ENCODE results near the gene B9D2. TPM values are rescaled to one million over a fixed set of nuclear protein-coding genes. Genes with fewer than 3 reads are reported as not detected.

Gene B9D2
- total and polyA plus RNA-seq, 2 experiments from 2014 or later: 2.7 to 7.4 TPM

DNA sequence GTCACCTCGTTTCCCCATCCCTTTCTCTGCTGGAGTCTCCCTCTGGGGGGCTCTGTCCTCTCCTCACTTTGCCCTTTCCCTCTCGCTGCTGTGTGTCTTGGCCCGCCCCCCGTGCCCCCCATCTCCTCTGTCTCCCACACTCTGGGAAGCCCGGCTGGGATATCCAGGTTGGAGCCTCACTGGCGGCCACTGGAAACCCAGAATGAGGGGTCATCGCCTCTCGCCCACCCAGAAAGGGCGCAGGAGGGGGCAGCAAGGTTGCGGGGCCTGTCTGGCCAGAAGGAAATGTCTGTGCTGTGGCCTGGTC, 38.4 kb downstream of the B9D2 start:
- Histone ChIP-seq H3K4me1 (ENCODE audit: insufficient read depth) (peaks cover 52% of the 10 kb centered on the region), H3K27ac (ENCODE audit: low read depth) (no peak overlapping the region)
- peak overlapping the region; percentile 77 for H3K4me3 Mint-ChIP-seq

More for the DNA sequence above, 38.4 kb downstream of the B9D2 start:
- Histone ChIP-seq H3K9me2 (ENCODE audit: insufficient read depth) (no peaks in the 10 kb centered on the region), H2AFZ (no peak overlapping the region), H4K20me1 (replicated peaks; ENCODE audit: insufficient read depth) (no peaks in the 10 kb centered on the region; the same call in 1 of the 2 replicates), H3K4me2 (peak overlapping the region; percentile 90), H3K4me3 (peak overlapping the region; percentile 71), H3F3A (replicated peaks; ENCODE audit: low read depth) (peaks cover 31% of the 10 kb centered on the region), H3K27me3 (ENCODE audit: insufficient read depth) (no peaks in the 10 kb centered on the region), H3K36me3 (ENCODE audit: insufficient read depth) (no peaks in the 10 kb centered on the region), H3K79me2 (replicated peaks; ENCODE audit: insufficient read depth) (no peaks in the 10 kb centered on the region)
- Mint-ChIP-seq H3K36me3 (ENCODE audit: low read depth) (peaks cover 15% of the 10 kb centered on the region), H3K4me1 (peaks cover 63% of the 10 kb centered on the region), H3K27me3 (ENCODE audit: insufficient read depth, low read depth, poor library complexity) (peaks cover 39% of the 10 kb centered on the region), H3K9me3 (peaks cover 3% of the 10 kb centered on the region; the same call in 2 of the 3 replicates), H3K27ac (peak overlapping the region; percentile 89; the same call in 1 of the 2 replicates)
- TF ChIP-seq POLR2AphosphoS5 (IDR thresholded peaks at IDR 0.05; ENCODE audit: low read depth) (no peak), ZNF114 (CRISPR knock-in tag; IDR thresholded peaks at IDR 0.05) (no peak), ZNF331 (CRISPR knock-in tag; IDR thresholded peaks at IDR 0.05; ENCODE audit: low read depth) (no peak), CREB1 (CRISPR knock-in tag; IDR thresholded peaks at IDR 0.05; ENCODE audit: low read depth) (no peak), EZH2phosphoT487 (IDR thresholded peaks at IDR 0.05; ENCODE audit: unreplicated experiment) (no peak), JUNB (IDR thresholded peaks at IDR 0.05; ENCODE audit: unreplicated experiment) (no peak), EZH2 (IDR thresholded peaks at IDR 0.05; ENCODE audit: low read depth, unreplicated experiment) (no peak), NANOG (IDR thresholded peaks at IDR 0.05; ENCODE audit: borderline replicate concordance) (no peak), STAT1 (IDR thresholded peaks at IDR 0.05; ENCODE audit: unreplicated experiment) (no peak)
- TF ChIP-seq, protein P1, sequence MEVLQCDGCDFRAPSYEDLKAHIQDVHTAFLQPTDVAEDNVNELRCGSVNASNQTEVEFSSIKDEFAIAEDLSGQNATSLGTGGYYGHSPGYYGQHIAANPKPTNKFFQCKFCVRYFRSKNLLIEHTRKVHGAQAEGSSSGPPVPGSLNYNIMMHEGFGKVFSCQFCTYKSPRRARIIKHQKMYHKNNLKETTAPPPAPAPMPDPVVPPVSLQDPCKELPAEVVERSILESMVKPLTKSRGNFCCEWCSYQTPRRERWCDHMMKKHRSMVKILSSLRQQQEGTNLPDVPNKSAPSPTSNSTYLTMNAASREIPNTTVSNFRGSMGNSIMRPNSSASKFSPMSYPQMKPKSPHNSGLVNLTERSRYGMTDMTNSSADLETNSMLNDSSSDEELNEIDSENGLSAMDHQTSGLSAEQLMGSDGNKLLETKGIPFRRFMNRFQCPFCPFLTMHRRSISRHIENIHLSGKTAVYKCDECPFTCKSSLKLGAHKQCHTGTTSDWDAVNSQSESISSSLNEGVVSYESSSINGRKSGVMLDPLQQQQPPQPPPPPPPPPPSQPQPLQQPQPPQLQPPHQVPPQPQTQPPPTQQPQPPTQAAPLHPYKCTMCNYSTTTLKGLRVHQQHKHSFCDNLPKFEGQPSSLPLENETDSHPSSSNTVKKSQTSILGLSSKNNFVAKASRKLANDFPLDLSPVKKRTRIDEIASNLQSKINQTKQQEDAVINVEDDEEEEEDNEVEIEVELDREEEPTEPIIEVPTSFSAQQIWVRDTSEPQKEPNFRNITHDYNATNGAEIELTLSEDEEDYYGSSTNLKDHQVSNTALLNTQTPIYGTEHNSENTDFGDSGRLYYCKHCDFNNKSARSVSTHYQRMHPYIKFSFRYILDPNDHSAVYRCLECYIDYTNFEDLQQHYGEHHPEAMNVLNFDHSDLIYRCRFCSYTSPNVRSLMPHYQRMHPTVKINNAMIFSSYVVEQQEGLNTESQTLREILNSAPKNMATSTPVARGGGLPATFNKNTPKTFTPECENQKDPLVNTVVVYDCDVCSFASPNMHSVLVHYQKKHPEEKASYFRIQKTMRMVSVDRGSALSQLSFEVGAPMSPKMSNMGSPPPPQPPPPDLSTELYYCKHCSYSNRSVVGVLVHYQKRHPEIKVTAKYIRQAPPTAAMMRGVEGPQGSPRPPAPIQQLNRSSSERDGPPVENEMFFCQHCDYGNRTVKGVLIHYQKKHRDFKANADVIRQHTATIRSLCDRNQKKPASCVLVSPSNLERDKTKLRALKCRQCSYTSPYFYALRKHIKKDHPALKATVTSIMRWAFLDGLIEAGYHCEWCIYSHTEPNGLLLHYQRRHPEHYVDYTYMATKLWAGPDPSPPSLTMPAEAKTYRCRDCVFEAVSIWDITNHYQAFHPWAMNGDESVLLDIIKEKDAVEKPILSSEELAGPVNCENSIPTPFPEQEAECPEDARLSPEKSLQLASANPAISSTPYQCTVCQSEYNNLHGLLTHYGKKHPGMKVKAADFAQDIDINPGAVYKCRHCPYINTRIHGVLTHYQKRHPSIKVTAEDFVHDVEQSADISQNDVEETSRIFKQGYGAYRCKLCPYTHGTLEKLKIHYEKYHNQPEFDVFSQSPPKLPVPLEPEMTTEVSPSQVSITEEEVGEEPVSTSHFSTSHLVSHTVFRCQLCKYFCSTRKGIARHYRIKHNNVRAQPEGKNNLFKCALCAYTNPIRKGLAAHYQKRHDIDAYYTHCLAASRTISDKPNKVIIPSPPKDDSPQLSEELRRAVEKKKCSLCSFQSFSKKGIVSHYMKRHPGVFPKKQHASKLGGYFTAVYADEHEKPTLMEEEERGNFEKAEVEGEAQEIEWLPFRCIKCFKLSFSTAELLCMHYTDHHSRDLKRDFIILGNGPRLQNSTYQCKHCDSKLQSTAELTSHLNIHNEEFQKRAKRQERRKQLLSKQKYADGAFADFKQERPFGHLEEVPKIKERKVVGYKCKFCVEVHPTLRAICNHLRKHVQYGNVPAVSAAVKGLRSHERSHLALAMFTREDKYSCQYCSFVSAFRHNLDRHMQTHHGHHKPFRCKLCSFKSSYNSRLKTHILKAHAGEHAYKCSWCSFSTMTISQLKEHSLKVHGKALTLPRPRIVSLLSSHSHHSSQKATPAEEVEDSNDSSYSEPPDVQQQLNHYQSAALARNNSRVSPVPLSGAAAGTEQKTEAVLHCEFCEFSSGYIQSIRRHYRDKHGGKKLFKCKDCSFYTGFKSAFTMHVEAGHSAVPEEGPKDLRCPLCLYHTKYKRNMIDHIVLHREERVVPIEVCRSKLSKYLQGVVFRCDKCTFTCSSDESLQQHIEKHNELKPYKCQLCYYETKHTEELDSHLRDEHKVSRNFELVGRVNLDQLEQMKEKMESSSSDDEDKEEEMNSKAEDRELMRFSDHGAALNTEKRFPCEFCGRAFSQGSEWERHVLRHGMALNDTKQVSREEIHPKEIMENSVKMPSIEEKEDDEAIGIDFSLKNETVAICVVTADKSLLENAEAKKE (CRISPR knock-in tag; IDR thresholded peaks at IDR 0.05): no peak
- TF ChIP-seq, protein P2, sequence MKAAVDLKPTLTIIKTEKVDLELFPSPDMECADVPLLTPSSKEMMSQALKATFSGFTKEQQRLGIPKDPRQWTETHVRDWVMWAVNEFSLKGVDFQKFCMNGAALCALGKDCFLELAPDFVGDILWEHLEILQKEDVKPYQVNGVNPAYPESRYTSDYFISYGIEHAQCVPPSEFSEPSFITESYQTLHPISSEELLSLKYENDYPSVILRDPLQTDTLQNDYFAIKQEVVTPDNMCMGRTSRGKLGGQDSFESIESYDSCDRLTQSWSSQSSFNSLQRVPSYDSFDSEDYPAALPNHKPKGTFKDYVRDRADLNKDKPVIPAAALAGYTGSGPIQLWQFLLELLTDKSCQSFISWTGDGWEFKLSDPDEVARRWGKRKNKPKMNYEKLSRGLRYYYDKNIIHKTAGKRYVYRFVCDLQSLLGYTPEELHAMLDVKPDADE (IDR thresholded peaks at IDR 0.05): no peak
- TF ChIP-seq, protein P3, sequence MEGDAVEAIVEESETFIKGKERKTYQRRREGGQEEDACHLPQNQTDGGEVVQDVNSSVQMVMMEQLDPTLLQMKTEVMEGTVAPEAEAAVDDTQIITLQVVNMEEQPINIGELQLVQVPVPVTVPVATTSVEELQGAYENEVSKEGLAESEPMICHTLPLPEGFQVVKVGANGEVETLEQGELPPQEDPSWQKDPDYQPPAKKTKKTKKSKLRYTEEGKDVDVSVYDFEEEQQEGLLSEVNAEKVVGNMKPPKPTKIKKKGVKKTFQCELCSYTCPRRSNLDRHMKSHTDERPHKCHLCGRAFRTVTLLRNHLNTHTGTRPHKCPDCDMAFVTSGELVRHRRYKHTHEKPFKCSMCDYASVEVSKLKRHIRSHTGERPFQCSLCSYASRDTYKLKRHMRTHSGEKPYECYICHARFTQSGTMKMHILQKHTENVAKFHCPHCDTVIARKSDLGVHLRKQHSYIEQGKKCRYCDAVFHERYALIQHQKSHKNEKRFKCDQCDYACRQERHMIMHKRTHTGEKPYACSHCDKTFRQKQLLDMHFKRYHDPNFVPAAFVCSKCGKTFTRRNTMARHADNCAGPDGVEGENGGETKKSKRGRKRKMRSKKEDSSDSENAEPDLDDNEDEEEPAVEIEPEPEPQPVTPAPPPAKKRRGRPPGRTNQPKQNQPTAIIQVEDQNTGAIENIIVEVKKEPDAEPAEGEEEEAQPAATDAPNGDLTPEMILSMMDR (conservative IDR thresholded peaks at IDR 0.05; ENCODE audit: low read depth in 2 of 2): no peak
- TF ChIP-seq, protein P4, sequence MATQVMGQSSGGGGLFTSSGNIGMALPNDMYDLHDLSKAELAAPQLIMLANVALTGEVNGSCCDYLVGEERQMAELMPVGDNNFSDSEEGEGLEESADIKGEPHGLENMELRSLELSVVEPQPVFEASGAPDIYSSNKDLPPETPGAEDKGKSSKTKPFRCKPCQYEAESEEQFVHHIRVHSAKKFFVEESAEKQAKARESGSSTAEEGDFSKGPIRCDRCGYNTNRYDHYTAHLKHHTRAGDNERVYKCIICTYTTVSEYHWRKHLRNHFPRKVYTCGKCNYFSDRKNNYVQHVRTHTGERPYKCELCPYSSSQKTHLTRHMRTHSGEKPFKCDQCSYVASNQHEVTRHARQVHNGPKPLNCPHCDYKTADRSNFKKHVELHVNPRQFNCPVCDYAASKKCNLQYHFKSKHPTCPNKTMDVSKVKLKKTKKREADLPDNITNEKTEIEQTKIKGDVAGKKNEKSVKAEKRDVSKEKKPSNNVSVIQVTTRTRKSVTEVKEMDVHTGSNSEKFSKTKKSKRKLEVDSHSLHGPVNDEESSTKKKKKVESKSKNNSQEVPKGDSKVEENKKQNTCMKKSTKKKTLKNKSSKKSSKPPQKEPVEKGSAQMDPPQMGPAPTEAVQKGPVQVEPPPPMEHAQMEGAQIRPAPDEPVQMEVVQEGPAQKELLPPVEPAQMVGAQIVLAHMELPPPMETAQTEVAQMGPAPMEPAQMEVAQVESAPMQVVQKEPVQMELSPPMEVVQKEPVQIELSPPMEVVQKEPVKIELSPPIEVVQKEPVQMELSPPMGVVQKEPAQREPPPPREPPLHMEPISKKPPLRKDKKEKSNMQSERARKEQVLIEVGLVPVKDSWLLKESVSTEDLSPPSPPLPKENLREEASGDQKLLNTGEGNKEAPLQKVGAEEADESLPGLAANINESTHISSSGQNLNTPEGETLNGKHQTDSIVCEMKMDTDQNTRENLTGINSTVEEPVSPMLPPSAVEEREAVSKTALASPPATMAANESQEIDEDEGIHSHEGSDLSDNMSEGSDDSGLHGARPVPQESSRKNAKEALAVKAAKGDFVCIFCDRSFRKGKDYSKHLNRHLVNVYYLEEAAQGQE (IDR thresholded peaks at IDR 0.05; ENCODE audit: unreplicated experiment): no peak
- ATAC-seq (no peak), DNase-seq (ENCODE audit: low spot score) (no peak)
